ENCODE data around the gene ZNF726. TPM values are rescaled to one million over a fixed set of nuclear protein-coding genes. Genes with fewer than 3 reads are reported as not detected.

Gene ZNF726
- total RNA-seq, 1 experiment from 2014 or later = 7.5 TPM

DNA sequence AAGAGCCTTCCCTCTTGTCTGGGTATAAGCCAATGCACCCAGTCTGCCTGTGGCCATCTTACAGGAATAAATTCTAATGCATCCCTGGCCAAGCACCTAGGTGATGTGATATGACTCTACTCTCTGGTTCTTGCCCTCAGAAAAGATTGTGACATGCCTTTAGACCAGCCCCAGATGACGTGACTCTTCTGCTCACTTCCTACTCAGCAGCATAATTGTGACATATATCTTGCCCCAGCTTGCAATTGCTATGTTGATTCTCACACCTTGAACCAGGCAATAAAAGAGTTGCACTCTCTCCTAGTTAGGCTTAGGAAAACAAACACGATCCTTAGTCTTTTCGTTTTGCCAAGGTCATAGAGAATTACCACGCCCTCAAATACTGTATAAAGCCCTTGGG is 13.3 kb upstream of the ZNF726 start:
- H3K27ac ChIP-seq = no peak overlapping the region
- no peaks in the 10 kb centered on the region for H3K79me2 ChIP-seq (ENCODE audit: low read depth)
- H3K9me3 ChIP-seq (ENCODE audit: insufficient read depth, low read depth) = peaks cover 27% of the 10 kb centered on the region; the same call in 1 of the 2 replicates
- H2AFZ ChIP-seq = no peak overlapping the region
- H3K36me3 ChIP-seq (ENCODE audit: low read depth) = no peaks in the 10 kb centered on the region
- H3K9me2 ChIP-seq (ENCODE audit: insufficient read depth) = no peaks in the 10 kb centered on the region
- H3K4me1 ChIP-seq (replicated peaks; ENCODE audit: insufficient read depth) = no peaks in the 10 kb centered on the region
- no peaks in the 10 kb centered on the region for H3K27me3 ChIP-seq (ENCODE audit: insufficient read depth, low read depth)
- no peaks in the 10 kb centered on the region for H3F3A ChIP-seq (ENCODE audit: insufficient read depth, low read depth)
- DNase-seq = no peak
- no peak for TF ChIP-seq EZH2 (IDR thresholded peaks at IDR 0.05; ENCODE audit: low read depth)
- TF ChIP-seq, protein P1, sequence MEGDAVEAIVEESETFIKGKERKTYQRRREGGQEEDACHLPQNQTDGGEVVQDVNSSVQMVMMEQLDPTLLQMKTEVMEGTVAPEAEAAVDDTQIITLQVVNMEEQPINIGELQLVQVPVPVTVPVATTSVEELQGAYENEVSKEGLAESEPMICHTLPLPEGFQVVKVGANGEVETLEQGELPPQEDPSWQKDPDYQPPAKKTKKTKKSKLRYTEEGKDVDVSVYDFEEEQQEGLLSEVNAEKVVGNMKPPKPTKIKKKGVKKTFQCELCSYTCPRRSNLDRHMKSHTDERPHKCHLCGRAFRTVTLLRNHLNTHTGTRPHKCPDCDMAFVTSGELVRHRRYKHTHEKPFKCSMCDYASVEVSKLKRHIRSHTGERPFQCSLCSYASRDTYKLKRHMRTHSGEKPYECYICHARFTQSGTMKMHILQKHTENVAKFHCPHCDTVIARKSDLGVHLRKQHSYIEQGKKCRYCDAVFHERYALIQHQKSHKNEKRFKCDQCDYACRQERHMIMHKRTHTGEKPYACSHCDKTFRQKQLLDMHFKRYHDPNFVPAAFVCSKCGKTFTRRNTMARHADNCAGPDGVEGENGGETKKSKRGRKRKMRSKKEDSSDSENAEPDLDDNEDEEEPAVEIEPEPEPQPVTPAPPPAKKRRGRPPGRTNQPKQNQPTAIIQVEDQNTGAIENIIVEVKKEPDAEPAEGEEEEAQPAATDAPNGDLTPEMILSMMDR (conservative IDR thresholded peaks at IDR 0.05) = no peak
- ChIA-PET CTCF (no interaction called here), POLR2A (ENCODE audit: unreplicated experiment) (no interaction called here)
- no peak overlapping the region for H3K4me3 ChIP-seq
- no peaks in the 10 kb centered on the region for H4K20me1 ChIP-seq (ENCODE audit: insufficient read depth)
- no peak overlapping the region for H3K4me2 ChIP-seq
- intact Hi-C loops (cut with micrococcal nuclease; ENCODE audit: unreplicated experiment) = no loop called here
- BruUV-seq (replicated peaks) = no TSS peak

DNA sequence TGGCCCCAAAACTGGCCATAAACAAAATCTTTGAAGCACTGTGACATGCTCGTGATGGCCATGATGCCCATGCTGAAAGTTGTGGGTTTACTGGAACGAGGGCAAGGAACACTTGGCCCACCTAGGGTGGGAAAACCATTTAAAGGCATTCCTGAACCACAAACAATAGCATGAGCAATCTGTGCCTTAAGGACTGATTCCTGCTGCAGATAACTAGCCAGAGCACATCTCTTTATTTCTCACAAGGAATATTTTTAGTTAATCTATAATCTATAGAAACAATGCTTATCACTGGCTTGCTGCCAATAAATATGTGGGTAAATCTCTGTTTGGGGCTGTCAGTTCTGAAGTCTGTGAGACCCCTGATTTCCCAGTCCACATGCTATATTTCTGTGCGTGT is 10.3 kb upstream of the ZNF726 start:
- DNase-seq = no peak
- Histone ChIP-seq H3K4me1 (replicated peaks; ENCODE audit: insufficient read depth) (no peaks in the 10 kb centered on the region), H3K79me2 (ENCODE audit: low read depth) (no peaks in the 10 kb centered on the region), H2AFZ (no peak overlapping the region), H3K9me2 (ENCODE audit: insufficient read depth) (no peaks in the 10 kb centered on the region), H3K4me3 (no peak overlapping the region), H3K36me3 (ENCODE audit: low read depth) (no peaks in the 10 kb centered on the region), H3K9me3 (ENCODE audit: insufficient read depth, low read depth) (peaks cover 25% of the 10 kb centered on the region; the same call in 1 of the 2 replicates), H3K27me3 (ENCODE audit: insufficient read depth, low read depth) (no peaks in the 10 kb centered on the region), H4K20me1 (ENCODE audit: insufficient read depth) (no peaks in the 10 kb centered on the region), H3K27ac (no peak overlapping the region), H3F3A (ENCODE audit: insufficient read depth, low read depth) (no peaks in the 10 kb centered on the region), H3K4me2 (no peak overlapping the region)
- no TSS peak for BruUV-seq (replicated peaks)
- ChIA-PET POLR2A (ENCODE audit: unreplicated experiment) (no interaction called here), CTCF (no interaction called here)
- TF ChIP-seq EZH2 (IDR thresholded peaks at IDR 0.05; ENCODE audit: low read depth) = no peak
- TF ChIP-seq, protein P1 (conservative IDR thresholded peaks at IDR 0.05) = no peak
- intact Hi-C loops (cut with micrococcal nuclease; ENCODE audit: unreplicated experiment) = no loop called here

DNA sequence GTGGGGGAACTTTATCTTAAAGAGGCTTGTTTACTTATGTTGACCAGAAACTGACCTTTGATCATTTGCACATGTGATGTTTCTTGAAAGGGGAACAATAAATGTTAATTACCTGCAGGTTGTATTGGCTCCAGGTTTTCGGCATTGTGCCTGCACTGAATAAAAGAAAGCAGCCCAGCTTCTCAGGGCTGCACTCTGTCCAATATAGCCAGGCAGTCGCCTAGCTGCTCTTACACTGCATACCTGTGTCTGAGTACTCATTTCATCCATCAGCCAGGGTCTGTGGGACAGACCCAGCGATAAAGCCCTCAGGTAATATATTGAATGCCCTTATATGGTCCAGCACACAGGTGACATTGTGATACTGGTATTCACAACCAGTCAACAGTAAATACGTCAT is 8.9 kb upstream of the ZNF726 start:
- Histone ChIP-seq H3K27ac (no peak overlapping the region), H3K79me2 (ENCODE audit: low read depth) (no peaks in the 10 kb centered on the region), H3K9me3 (ENCODE audit: insufficient read depth, low read depth) (peaks cover 25% of the 10 kb centered on the region; the same call in 1 of the 2 replicates), H3K4me1 (replicated peaks; ENCODE audit: insufficient read depth) (no peaks in the 10 kb centered on the region), H3F3A (ENCODE audit: insufficient read depth, low read depth) (no peaks in the 10 kb centered on the region), H3K27me3 (ENCODE audit: insufficient read depth, low read depth) (no peaks in the 10 kb centered on the region), H3K4me2 (no peak overlapping the region), H3K36me3 (ENCODE audit: low read depth) (no peaks in the 10 kb centered on the region), H3K9me2 (ENCODE audit: insufficient read depth) (no peaks in the 10 kb centered on the region), H3K4me3 (no peak overlapping the region), H4K20me1 (ENCODE audit: insufficient read depth) (no peaks in the 10 kb centered on the region), H2AFZ (no peak overlapping the region)
- POLR2A ChIA-PET (ENCODE audit: unreplicated experiment) = no interaction called here
- no peak for DNase-seq
- intact Hi-C loops (cut with micrococcal nuclease; ENCODE audit: unreplicated experiment) = no loop called here
- no TSS peak for BruUV-seq (replicated peaks)
- TF ChIP-seq, protein P1 (conservative IDR thresholded peaks at IDR 0.05) = no peak
- TF ChIP-seq EZH2 (IDR thresholded peaks at IDR 0.05; ENCODE audit: low read depth) = no peak
- CTCF ChIA-PET = no interaction called here

All from PC-9 (cell line).